Keratinocyte (primary cell): ENCODE data around the gene SPATA16.

ENCODE experiments used
- EZH2 ChIP-seq: IDR thresholded peaks from one replicate; pipeline ENCODE4 v1.6.1; 2012; ENCODE audit warnings: inconsistent platforms, mild to moderate bottlenecking, low read length, moderate library complexity
- TF ChIP-seq, protein P1 (sequence below), 3 experiments: IDR thresholded peaks in 1 of 3; conservative IDR thresholded peaks in 1 of 3; optimal IDR thresholded peaks in 1 of 3; 2 replicates in 2 of 3; 3 replicates in 1 of 3; pipeline versions ENCODE3 to v1.5.1; 2011; ENCODE audit warnings: low read length in 3 of 3, mild to moderate bottlenecking in 3 of 3, moderate library complexity in 2 of 3, control low read depth in 1 of 3, inconsistent platforms in 1 of 3; ENCODE audit not compliant: insufficient read depth in 2 of 3; ENCODE audit errors: extremely low read depth in 1 of 3

DNA sequence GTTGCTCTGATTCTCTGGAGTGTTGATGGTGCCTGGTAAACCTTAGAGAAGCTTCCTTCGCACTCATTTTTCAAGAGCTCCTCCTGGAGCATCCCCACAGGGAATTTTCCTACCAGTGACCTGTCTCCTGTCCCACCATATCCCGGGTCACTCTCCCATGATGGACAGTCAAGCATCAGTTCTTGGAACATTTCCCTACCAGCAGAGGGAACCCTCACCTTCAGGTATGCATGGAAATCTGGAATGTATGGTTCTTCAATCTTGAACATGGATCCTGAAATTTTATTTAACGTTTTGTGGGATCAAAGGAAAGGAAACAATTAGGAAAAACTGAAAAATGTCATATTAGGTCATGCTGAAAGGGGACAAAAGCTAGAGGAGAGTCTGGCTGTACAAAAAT, 153.8 kb downstream of the SPATA16 start:
- TF ChIP-seq, protein P1, sequence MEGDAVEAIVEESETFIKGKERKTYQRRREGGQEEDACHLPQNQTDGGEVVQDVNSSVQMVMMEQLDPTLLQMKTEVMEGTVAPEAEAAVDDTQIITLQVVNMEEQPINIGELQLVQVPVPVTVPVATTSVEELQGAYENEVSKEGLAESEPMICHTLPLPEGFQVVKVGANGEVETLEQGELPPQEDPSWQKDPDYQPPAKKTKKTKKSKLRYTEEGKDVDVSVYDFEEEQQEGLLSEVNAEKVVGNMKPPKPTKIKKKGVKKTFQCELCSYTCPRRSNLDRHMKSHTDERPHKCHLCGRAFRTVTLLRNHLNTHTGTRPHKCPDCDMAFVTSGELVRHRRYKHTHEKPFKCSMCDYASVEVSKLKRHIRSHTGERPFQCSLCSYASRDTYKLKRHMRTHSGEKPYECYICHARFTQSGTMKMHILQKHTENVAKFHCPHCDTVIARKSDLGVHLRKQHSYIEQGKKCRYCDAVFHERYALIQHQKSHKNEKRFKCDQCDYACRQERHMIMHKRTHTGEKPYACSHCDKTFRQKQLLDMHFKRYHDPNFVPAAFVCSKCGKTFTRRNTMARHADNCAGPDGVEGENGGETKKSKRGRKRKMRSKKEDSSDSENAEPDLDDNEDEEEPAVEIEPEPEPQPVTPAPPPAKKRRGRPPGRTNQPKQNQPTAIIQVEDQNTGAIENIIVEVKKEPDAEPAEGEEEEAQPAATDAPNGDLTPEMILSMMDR (optimal IDR thresholded peaks at IDR 0.05 in 1 of 3, IDR thresholded peaks at IDR 0.05 in 1 of 3, conservative IDR thresholded peaks at IDR 0.05 in 1 of 3; ENCODE audit: extremely low read depth in 1 of 3, insufficient read depth in 2 of 3, low read length in 3 of 3): peak; percentile 33 to 48 (median 42)
- no peak for TF ChIP-seq EZH2
